K562 (cell line): Measurements from ENCODE around the gene MPHOSPH8. TPM values are rescaled to one million over a fixed set of nuclear protein-coding genes. Genes with fewer than 3 reads are reported as not detected.

ENCODE experiments used
- ATAC-seq: fragments of 200-7000 bp; cut with Tn5 transposase; 3 replicates; pipeline ENCODE4 v1.9.1; 2020; ENCODE audit warnings: moderate library complexity
- BruUV-seq: library from RNA; stranded (reverse); fragments of 400-500 nt; replicated peaks from 2 replicates; lab custom pipeline; 2021; lab: Mats Ljungman, UMichigan
- CTCF ChIA-PET: fragments of 300-600 bp; formaldehyde crosslinking; extraction: SDS; loops from one replicate; lab custom pipeline; 2021; ENCODE audit warnings: low intra/inter-chr PET ratio; lab: Yijun Ruan, JAX
- POLR2A ChIA-PET: fragments of 300-600, 350-650 bp; sonication (Branson Sonifier 250); formaldehyde crosslinking; extraction: SDS; loops from one replicate; lab custom pipeline; 2021; ENCODE audit warnings: antibody characterized with exemption, inconsistent platforms; lab: Yijun Ruan, JAX
- DNase-seq, 4 experiments: peaks; one replicate each; pipeline versions ENCODE4 v3.0.0 to v3.0.0-alpha.2; 2011 to 2018; ENCODE audit warnings: low spot score in 3 of 4, mixed read lengths in 3 of 4; ENCODE audit errors: extremely low read depth in 1 of 4
- FAIRE-seq: peaks from 2 replicates; lab custom pipeline; 2011; peaks lifted over from hg19 to GRCh38; lab: Jason Lieb, UNC
- H2AFZ ChIP-seq: 2 replicates; pipeline ENCODE4 v1.6.0; 2011; ENCODE audit warnings: low read depth, low read length, control low read depth, inconsistent platforms
- H3K27ac ChIP-seq: fragments of 200-600 bp; 3 replicates; pipeline ENCODE4 v1.8.0; 2011; ENCODE audit warnings: low read depth, mild to moderate bottlenecking, control low read depth, inconsistent platforms, low read length, moderate library complexity, mixed read lengths; ENCODE audit errors: extremely low read depth
- H3K27me3 ChIP-seq, 2 experiments: fragments of 300-600 bp in 1 of 2; 2 replicates in 1 of 2; 3 replicates in 1 of 2; pipeline versions ENCODE4 v1.6.0 to v1.8.0; 2011; ENCODE audit warnings: inconsistent platforms in 2 of 2, low read length in 2 of 2, mild to moderate bottlenecking in 1 of 2, mixed read lengths in 1 of 2, moderate library complexity in 1 of 2; ENCODE audit not compliant: control insufficient read depth in 2 of 2, insufficient read depth in 2 of 2
- H3K36me3 ChIP-seq: fragments of 300-600 bp; 3 replicates; pipeline ENCODE4 v1.8.0; 2011; ENCODE audit warnings: mild to moderate bottlenecking, low read length, inconsistent platforms; ENCODE audit not compliant: control insufficient read depth, insufficient read depth
- H3K4me1 ChIP-seq, 2 experiments: fragments of 200-600 bp in 1 of 2; replicated peaks in 1 of 2; 2 replicates in 1 of 2; 3 replicates in 1 of 2; pipeline versions ENCODE4 v1.5.1 to v1.8.0; 2011; ENCODE audit warnings: inconsistent platforms in 2 of 2, low read length in 2 of 2, mild to moderate bottlenecking in 1 of 2, mixed read lengths in 1 of 2, moderate library complexity in 1 of 2; ENCODE audit not compliant: control insufficient read depth in 2 of 2, insufficient read depth in 2 of 2
- H3K4me2 ChIP-seq: 2 replicates; pipeline ENCODE4 v1.6.1; 2011; ENCODE audit warnings: low read length, control low read depth, inconsistent platforms, mixed read lengths; ENCODE audit not compliant: insufficient read depth
- H3K4me3 ChIP-seq: fragments of 200-600 bp; sonication (generic), shearing (Covaris generic); 2 replicates; pipeline ENCODE4 v1.5.1; 2016; ENCODE audit warnings: control low read depth, inconsistent platforms
- H3K79me2 ChIP-seq: fragments of 200-600 bp; 3 replicates; pipeline ENCODE4 v1.8.0; 2011; ENCODE audit warnings: low read length, inconsistent platforms; ENCODE audit not compliant: control insufficient read depth, insufficient read depth
- H3K9ac ChIP-seq, 2 experiments: 2 replicates each; pipeline versions ENCODE4 v1.6.0 to v1.6.1; 2011; ENCODE audit warnings: low read depth in 2 of 2, low read length in 2 of 2, control low read depth in 1 of 2, inconsistent platforms in 1 of 2, mild to moderate bottlenecking in 1 of 2, mixed read lengths in 1 of 2; ENCODE audit not compliant: insufficient read depth in 1 of 2
- H3K9me1 ChIP-seq: one replicate; pipeline ENCODE4 v1.6.0; 2011; ENCODE audit warnings: inconsistent platforms, mild to moderate bottlenecking, low read length, moderate library complexity; ENCODE audit not compliant: control insufficient read depth, insufficient read depth
- H3K9me3 ChIP-seq: replicated peaks from 2 replicates; pipeline ENCODE4 v1.5.1; 2011; ENCODE audit warnings: low read depth, low read length, inconsistent platforms; ENCODE audit not compliant: control insufficient read depth, insufficient read depth
- H4K20me1 ChIP-seq: replicated peaks from 2 replicates; pipeline ENCODE4 v1.6.1; 2011; ENCODE audit warnings: low read length, inconsistent platforms, mixed read lengths; ENCODE audit not compliant: control insufficient read depth, insufficient read depth
- ATF7 ChIP-seq: fragments of 450-650 bp; IDR thresholded peaks from 2 replicates; pipeline ENCODE4 v1.7.1; 2014; ENCODE audit warnings: mild to moderate bottlenecking, moderate library complexity
- BHLHE40 ChIP-seq: IDR thresholded peaks from 2 replicates; pipeline ENCODE4 v1.6.1; 2011; ENCODE audit warnings: low read length, improper control_type of control experiment
- CHD2 ChIP-seq: IDR thresholded peaks from 2 replicates; pipeline ENCODE4 v1.6.1; 2011; ENCODE audit warnings: low read depth, low read length
- CSDE1 ChIP-seq, 2 experiments: fragments of 450-650 bp; IDR thresholded peaks; 2 replicates each; pipeline ENCODE4 v1.6.1; 2016; ENCODE audit warnings: mild to moderate bottlenecking in 1 of 2
- HCFC1 ChIP-seq: IDR thresholded peaks from 2 replicates; pipeline ENCODE4 v1.6.1; 2012; ENCODE audit warnings: low read depth, low read length, improper control_type of control experiment
- KDM1A ChIP-seq, 2 experiments: fragments of 450-650 bp; IDR thresholded peaks; 2 replicates each; pipeline ENCODE4 v1.6.1; 2016; ENCODE audit warnings: mild to moderate bottlenecking in 2 of 2
- KLF6 ChIP-seq: fragments of 250-450 bp; sonication (Bioruptor Pico); IDR thresholded peaks from 2 replicates; pipeline ENCODE4 v1.4.0; 2020; ENCODE audit warnings: mild to moderate bottlenecking, moderate library complexity, borderline replicate concordance
- POLR2A ChIP-seq: fragments of 450-650 bp; conservative IDR thresholded peaks from 2 replicates; pipeline ENCODE4 v1.6.1; 2016
- POLR2B ChIP-seq: fragments of 450-650 bp; IDR thresholded peaks from 2 replicates; pipeline ENCODE4 v1.6.1; 2018; ENCODE audit warnings: low read depth; ENCODE audit not compliant: partially characterized antibody
- RHOXF2B ChIP-seq: fragments of 250-450 bp; sonication (Bioruptor Pico); conservative IDR thresholded peaks from 2 replicates; pipeline ENCODE4 v1.5.1; 2021
- RNF2 ChIP-seq: sonication (generic); IDR thresholded peaks from 2 replicates; pipeline ENCODE4 v1.6.1; 2016
- SNIP1 ChIP-seq: fragments of 450-650 bp; IDR thresholded peaks from 2 replicates; pipeline ENCODE4 v1.7.1; 2017; ENCODE audit warnings: low read depth, mild to moderate bottlenecking
- STAG1 ChIP-seq: sonication (generic); formaldehyde crosslinking; IDR thresholded peaks from 2 replicates; pipeline ENCODE4 v1.5.0; 2020; ENCODE audit warnings: missing genetic modification reagents, borderline replicate concordance
- THRB ChIP-seq: fragments of 450-650 bp; formaldehyde crosslinking; conservative IDR thresholded peaks from 2 replicates; pipeline ENCODE4 v1.4.0; 2022; ENCODE audit warnings: mild to moderate bottlenecking, missing genetic modification characterization
- ZBTB2 ChIP-seq: fragments of 450-650 bp; IDR thresholded peaks from 2 replicates; pipeline ENCODE4 v1.6.1; 2016; ENCODE audit warnings: antibody characterized with exemption
- ZBTB34 ChIP-seq: fragments of 250-450 bp; sonication (Bioruptor Pico); IDR thresholded peaks from 2 replicates; pipeline ENCODE4 v1.8.0; 2021; ENCODE audit warnings: mild to moderate bottlenecking, moderate library complexity
- ZC3H8 ChIP-seq: fragments of 450-650 bp; IDR thresholded peaks from 2 replicates; pipeline ENCODE4 v1.6.1; 2017
- ZNF449 ChIP-seq: fragments of 250-450 bp; sonication (Bioruptor Pico); IDR thresholded peaks from 2 replicates; pipeline ENCODE4 v1.8.0; 2022; ENCODE audit warnings: moderate library complexity, mild to moderate bottlenecking, inconsistent platforms
- WGBS: fragments of 100-300 bp; shearing (Covaris generic); methylation state at CpG from one replicate; pipeline ENCODE4 v1.1.6; 2016; ENCODE audit warnings: low coverage, mixed read lengths; ENCODE audit not compliant: insufficient coverage; ENCODE audit errors: missing lambda C conversion rate; 5-methylcytosine and 5-hydroxymethylcytosine counted together
- in situ Hi-C: fragments of 300-500 bp; cut with MboI; formaldehyde crosslinking; loops from 4 replicates; pipeline ENCODE4 v1.15.0; 2018; ENCODE audit warnings: inconsistent platforms, mixed read lengths
- intact Hi-C: fragments of 100-400 bp; cut with micrococcal nuclease; formaldehyde crosslinking; loops from 2 replicates; pipeline ENCODE4 v1.14.2; 2022
- polyA plus RNA-seq, 8 experiments: library from polyadenylated mRNA; depleted of rRNA in 4 of 8; stranded (reverse) in 5 of 8; unstranded in 3 of 8; fragments of >200 nt; fragmentation: Nextera tagmentation in 2 of 8; fragmentation: Illumina TruSeq in 1 of 8; extraction: Ambion mirVana in 2 of 8; extraction: Trizol in 1 of 8; gene quantifications; 2 replicates each; pipeline versions ENCODE4 v1.2.1 to v1.2.3, GENCODE V29; 2011 to 2014; ENCODE audit warnings: inconsistent platforms in 1 of 8, missing spikeins in 1 of 8
- total RNA-seq, 7 experiments: library from RNA; depleted of rRNA in 6 of 7; stranded (reverse); fragments of >200 nt in 6 of 7; fragmentation: Illumina TruSeq in 2 of 7; extraction: Trizol in 2 of 7; gene quantifications; 2 replicates each; pipeline versions ENCODE4 v1.2.1 to v1.2.3, GENCODE V29; 2011 to 2021; ENCODE audit warnings: low replicate concordance in 1 of 7

MPHOSPH8 gene
- total and polyA plus RNA-seq, 9 of the 15 experiments (the other 6 are each of a cell fraction or from before 2014, with no cell fraction given): 10.3 to 24.8 (median 16.6) TPM

- TF ChIP-seq KDM1A (IDR thresholded peaks at IDR 0.05) (no peak), KLF6 (no peak)
Measured at GRCh38 chr13:19622193-19622592, 11.3 kb upstream of the MPHOSPH8 start (continued).

GRCh38 chr13:19624265-19624664 lies 9.2 kb upstream of the MPHOSPH8 start:
- POLR2A ChIA-PET: no interaction called here
- intact Hi-C loops: no loop called here
- ATAC-seq: no peak
- no peak overlapping the region for H3K4me2 ChIP-seq
- H3K79me2 ChIP-seq: peaks cover 2% of the 10 kb centered on the region; the same call in 1 of the 3 replicates
- in situ Hi-C loops: no loop called here
- no peaks in the 10 kb centered on the region for H3K4me1 ChIP-seq
- H2AFZ ChIP-seq: no peak overlapping the region
- FAIRE-seq: no peak
- no peak for DNase-seq
- BruUV-seq: no TSS peak
- H4K20me1 ChIP-seq: no peaks in the 10 kb centered on the region
- H3K9me3 ChIP-seq: no peaks in the 10 kb centered on the region
- H3K9ac ChIP-seq: no peak overlapping the region
- CTCF ChIA-PET: no interaction called here
- no peak overlapping the region for H3K4me3 ChIP-seq
- no peaks in the 10 kb centered on the region for H3K9me1 ChIP-seq
- no peak overlapping the region for H3K27ac ChIP-seq
- H3K36me3 ChIP-seq: no peaks in the 10 kb centered on the region
- TF ChIP-seq SNIP1 (no peak), HCFC1 (no peak), ZNF449 (CRISPR knock-in tag) (no peak), THRB (CRISPR knock-in tag) (no peak), POLR2A (no peak), ATF7 (no peak), CHD2 (no peak), RHOXF2B (CRISPR knock-in tag) (no peak), ZBTB2 (no peak), RNF2 (no peak), STAG1 (no peak), CSDE1 (IDR thresholded peaks at IDR 0.05) (no peak), ZC3H8 (no peak), POLR2B (no peak), ZBTB34 (no peak), BHLHE40 (no peak)
- WGBS: 63% methylated on average over 2 of the region's 2 CpGs
- H3K27me3 ChIP-seq: no peaks in the 10 kb centered on the region
